Effector CD4-positive, alpha-beta T cell (primary cell): Measurements from ENCODE around the gene ARMC10.
"Not testable (repeated sequence)": the region's sequence is repeated elsewhere in the genome, so short reads cannot be mapped to it uniquely, and the experiment has no call there.

Source experiments
- DNase-seq: peaks from one replicate; pipeline ENCODE4 v3.0.0-alpha.2; 2020

ARMC10 gene

DNA sequence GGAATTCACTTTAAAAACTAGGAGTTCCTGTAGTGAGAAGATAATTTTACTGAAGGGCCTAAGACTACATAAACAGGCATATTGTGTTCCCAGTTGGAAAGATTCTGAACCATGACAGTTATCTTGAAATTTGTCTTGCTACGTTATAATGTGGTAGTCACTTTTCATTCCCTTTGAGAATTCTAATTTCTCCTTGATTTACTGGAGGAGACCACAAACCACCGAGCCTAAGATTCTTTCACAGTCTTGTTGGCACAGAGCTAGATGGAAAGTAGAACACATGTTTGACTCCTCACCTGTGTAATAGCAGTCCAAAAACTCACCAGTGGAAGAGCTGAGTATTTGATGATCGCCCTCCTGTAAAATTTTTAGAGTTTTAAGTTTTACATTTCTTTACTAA is 4.9 kb downstream of the ARMC10 start:
- no peak for DNase-seq

- DNase-seq: no peak
Observed at GRCh38 chr7:103080923-103081322, 6.0 kb downstream of the ARMC10 start.

GRCh38 chr7:103082497-103082896 is 7.6 kb downstream of the ARMC10 start:
- no peak for DNase-seq

DNA sequence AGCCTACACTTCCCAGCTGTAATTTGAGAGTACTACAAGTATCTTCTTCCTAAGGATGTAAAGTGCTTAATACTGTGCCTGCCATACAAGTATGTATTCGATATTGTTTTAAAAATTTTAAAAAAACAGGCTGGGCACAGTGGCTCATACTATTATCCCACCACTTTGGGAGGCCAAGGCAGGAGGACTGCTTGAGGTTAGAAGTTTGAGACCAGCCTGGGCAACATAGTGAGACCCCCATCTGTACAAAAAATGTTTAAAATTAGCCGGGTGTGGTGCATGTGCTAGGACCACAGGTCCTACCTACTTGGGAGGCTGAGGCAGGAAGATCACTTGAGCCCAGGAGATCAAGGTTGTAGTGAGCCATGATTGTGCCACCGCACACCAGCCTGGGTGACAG is 8.3 kb downstream of the ARMC10 start:
- no peak for DNase-seq

DNA sequence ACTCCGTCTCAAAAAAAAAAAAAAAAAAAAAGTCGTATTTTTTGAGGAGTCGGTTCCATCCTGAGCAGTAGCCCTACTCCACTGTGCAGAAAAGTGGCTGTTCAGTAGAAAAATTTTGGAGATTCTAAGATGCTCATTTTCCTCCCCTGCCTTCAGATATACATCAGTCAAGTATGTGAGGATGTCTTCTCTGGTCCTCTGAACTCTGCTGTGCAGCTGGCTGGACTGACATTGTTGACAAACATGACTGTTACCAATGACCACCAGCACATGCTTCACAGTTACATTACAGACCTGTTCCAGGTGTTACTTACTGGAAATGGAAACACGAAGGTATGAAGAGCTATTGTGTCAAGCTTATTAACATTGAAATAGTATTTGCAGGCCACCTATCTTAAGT is 17.4 kb downstream of the ARMC10 start:
- not testable (repeated sequence) for DNase-seq

- no peak for DNase-seq
Observed at GRCh38 chr7:103093429-103093828, 18.5 kb downstream of the ARMC10 start.

DNA sequence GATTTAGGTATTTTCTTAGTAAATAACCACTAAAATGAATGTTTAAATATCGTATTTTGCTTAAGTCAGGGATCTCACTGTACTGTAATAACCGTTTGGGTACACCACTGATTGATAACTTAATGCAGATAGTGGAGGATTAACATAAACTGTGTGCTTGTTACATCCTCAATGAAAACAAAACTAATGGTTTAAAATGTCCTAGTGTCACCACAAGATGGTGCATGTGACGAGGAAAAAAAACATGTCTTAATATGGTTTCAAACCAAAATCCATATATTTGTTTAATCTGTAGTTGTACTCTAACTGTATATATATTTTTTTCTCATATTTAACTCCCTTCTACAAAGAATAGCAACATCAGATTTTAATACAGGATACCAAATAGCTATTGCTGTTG is 19.2 kb downstream of the ARMC10 start:
- no peak for DNase-seq

- DNase-seq: not testable (repeated sequence)
Observed at GRCh38 chr7:103095558-103095957, 20.6 kb downstream of the ARMC10 start.

DNA sequence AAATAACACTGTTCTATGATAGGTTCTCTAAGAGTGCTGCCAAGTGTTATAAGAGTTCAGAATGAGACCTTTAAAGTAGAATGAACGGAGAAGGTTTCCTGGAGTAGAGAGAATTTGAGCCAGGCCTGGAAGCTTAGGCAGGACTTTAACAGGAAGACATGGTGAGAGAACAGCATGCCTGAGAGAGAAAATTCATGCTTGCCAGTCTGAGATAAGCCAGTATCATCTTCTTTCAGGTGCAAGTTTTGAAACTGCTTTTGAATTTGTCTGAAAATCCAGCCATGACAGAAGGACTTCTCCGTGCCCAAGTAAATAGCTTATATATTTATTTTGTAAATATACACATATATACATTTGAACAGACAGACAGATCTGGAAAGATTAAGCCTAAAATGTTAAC is 22.1 kb downstream of the ARMC10 start:
- no peak for DNase-seq

- DNase-seq: no peak
Observed at GRCh38 chr7:103100348-103100747, 25.4 kb downstream of the ARMC10 start.

GRCh38 chr7:103101543-103101942 is 26.6 kb downstream of the ARMC10 start:
- no peak for DNase-seq

DNA sequence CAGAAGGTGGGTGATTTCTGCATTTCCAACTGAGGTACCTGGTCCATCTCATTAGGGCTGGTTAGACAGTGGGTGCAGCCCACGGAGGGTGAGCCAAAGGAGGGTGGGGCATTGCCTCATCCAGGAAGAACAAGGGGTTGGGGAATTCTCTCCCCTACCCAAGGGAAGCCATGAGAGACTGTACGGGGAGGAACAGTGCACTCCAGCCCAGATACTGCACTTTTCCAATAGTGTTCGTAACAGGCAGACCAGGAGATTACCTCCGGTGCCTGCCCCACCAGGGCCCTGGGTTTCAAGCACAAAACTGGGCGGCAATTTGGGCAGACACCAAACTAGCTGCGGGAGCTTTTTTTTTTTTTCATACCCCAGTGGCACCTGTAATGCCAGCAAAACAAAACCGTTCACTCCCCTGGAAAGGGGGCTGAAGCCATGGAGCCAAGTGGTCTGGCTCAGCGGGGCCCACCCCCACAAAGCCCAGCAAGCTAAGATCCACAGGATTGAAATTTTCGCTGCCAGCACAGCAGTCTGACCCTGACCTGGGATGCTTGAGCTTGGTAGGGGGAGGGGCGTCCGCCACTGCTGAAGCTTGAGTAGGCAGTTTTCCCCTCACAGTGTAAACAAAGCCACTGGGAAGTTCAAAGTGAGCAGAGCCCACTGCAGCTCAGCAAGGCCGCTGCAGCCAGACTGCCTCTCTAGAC is 31.2 kb downstream of the ARMC10 start:
- DNase-seq: no peak

DNA sequence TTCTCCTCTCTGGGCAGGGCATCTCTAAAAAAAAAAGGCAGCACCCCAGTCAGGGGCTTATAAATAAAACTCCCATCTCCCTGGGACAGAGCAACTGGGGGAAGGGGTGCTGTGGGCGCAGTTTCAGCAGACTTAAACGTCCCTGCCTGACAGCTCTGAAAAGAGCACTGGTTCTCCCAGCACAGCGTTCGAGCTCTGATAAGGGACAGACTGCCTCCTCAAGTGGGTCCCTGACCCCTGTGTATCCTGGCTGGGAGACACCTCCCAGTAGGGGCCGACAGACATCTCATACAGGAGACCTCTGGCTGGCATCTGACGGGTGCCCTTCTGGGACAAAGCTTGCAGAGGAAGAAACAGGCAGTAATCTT is 31.7 kb downstream of the ARMC10 start:
- DNase-seq: not testable (repeated sequence)

- no peak for DNase-seq
Observed at GRCh38 chr7:103113164-103113563, 38.2 kb downstream of the ARMC10 start.

DNA sequence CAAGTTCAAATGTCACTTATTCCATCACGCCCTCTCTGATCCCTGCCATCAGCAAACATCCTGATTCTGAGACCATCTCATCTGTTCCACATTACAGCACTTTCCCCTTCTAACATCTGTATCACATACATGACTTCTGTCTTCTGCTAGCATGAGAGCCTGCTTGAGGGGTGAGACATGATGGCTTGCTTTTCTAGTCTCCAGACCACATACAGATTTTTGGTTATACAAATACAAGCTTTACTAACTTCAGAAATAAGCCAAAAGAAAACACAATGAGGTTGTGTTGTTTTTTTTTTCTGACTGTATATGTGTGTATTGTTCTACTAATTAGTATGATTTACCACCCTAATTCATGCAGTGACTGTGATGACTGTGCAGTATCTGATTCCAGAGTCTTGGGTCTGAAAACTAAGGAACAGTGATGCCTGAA is 39.7 kb downstream of the ARMC10 start:
- no peak for DNase-seq

- DNase-seq: no peak
Observed at GRCh38 chr7:103115771-103116170, 40.8 kb downstream of the ARMC10 start.

- DNase-seq: no peak
Observed at GRCh38 chr7:103116511-103116910, 41.6 kb downstream of the ARMC10 start.

DNA sequence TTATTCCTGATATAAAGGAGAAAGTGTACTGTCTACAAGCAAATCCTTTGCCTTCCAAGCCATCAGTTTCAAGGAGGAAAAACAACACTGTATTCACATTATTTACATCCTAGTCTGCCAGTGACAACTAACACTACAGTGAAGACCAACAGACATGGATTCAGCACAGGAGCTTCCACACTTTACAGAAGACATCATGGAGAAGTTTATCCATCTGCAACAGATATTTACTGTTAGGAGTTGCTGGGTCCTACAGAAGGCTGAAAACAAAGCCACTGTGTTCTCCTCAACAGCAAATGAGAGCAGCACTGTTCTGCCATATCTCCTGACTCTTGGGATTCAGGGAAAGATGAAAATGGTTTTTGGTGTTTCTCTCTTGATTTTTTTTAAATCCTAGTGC is 42.1 kb downstream of the ARMC10 start:
- DNase-seq: no peak

- no peak for DNase-seq
Observed at GRCh38 chr7:103117465-103117864, 42.5 kb downstream of the ARMC10 start.

DNA sequence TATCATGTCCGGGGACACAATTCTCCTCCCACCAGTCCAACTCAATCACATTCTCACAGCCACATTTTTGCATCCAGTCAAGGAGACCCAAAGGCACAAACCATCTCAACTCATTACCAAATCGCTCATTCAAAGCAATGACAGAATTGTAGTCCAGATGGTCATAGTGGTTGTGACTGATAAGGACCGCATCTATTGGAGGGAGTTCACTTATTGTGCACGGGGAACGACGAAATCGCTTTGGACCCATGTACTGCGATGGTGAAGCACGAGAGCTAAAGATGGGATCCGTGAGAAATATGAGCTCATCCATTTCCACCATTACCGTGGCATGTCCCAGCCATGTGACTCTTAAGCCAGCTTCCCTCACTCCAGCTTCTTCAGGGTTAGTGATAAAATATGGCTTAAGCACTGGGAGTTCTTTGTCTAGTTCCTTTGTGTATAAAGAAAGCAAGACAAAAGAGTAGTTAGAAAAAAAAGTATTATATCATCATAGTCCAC is 44.9 kb downstream of the ARMC10 start:
- DNase-seq: no peak

DNA sequence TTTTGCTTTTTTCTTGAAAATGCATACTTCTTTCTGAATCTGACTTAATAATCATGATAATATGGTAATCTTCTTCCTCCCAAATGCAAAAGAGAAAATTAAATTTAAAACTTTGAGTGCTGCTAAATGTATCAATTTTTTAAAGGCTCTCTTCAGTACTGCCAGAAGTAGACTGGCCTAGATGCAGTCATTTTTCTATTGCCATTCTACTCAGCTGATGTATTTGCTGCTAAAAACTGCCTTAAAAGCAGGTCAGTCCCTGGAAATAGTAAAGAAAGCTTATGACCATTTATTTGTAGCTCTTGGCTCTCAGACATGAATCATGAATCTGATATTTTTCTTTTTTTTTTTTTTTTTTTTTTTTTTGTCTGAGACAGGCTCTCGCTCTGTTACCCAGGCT is 45.4 kb downstream of the ARMC10 start:
- no peak for DNase-seq

DNA sequence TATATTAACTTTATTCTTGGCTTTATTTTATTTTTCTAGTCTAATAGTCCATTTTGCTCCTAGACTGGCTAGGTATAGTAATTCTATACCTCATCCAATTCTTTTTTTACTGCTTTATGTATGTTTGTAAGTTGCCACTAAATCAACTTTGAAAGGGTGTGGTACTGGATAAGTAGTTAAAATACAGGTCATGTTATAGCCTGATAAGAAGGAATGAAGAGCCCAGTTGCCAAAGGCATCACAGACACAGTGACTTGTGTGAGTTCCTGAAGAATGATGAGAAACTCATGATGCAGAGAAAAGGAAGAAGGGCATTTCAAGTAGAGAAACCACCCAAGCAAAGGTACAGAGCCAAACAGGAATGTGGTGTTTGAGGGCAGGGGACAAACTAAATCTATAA is 46.7 kb downstream of the ARMC10 start:
- no peak for DNase-seq

- no peak for DNase-seq
Observed at GRCh38 chr7:103123529-103123928, 48.6 kb downstream of the ARMC10 start.

GRCh38 chr7:103124429-103124979 is 49.6 kb downstream of the ARMC10 start:
- DNase-seq: no peak

GRCh38 chr7:103127006-103127405 is 52.1 kb downstream of the ARMC10 start:
- no peak for DNase-seq
